ENCODE results near the gene LMX1A.

Gene LMX1A

DNA sequence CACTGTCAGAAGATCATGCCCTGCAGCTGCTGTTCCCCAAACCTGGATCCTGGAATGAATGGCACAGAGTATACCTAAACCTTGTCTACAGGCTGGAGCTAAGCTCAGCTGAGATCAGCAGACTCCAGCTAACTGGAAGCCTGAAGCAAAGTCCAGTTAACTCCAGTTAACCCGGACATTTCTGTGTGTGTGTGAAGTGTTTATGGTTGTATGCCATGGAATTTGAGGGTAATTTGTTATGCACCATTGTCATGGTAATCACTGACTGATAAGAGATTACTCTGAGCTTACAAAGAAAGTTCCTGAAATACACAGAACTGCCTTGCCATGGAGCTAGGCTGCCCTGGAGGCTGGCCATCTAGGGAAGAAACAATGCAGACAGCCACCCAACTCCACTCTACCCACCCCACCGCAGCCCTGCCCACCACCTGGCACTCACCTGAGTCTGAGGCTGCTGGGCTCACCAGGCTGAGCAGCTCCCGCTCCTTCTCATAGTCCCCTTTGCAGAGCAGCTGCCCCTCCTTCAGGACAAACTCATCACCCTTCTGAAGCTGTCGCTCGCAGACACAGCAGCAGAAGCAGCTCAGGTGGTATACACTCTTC, 107.4 kb downstream of the LMX1A start:
- Histone ChIP-seq H2AFZ (ENCODE audit: low read length) (no peak overlapping the region), H3K27me3 (ENCODE audit: insufficient read depth, low read length, poor library complexity, severe bottlenecking) (no peaks in the 10 kb centered on the region), H3F3A (ENCODE audit: low read depth) (no peaks in the 10 kb centered on the region), H3K9me2 (replicated peaks; ENCODE audit: low read depth, low read length) (no peaks in the 10 kb centered on the region), H3K9ac (ENCODE audit: low read depth, low read length, poor library complexity, severe bottlenecking) (no peak overlapping the region), H3K4me2 (ENCODE audit: low read depth, low read length, poor library complexity, severe bottlenecking) (no peak overlapping the region), H4K20me1 (ENCODE audit: insufficient read depth, low read length, poor library complexity, severe bottlenecking) (no peaks in the 10 kb centered on the region), H3K36me3 (ENCODE audit: insufficient read depth, low read length) (no peaks in the 10 kb centered on the region), H3K9me3 (ENCODE audit: insufficient read depth, low read depth, low read length) (no peaks in the 10 kb centered on the region), H3K4me1 (ENCODE audit: insufficient read depth, low read length, poor library complexity, severe bottlenecking) (no peaks in the 10 kb centered on the region), H3K4me3 (ENCODE audit: low read length, poor library complexity, severe bottlenecking) (no peak overlapping the region), H3K79me2 (ENCODE audit: insufficient read depth, low read length) (no peaks in the 10 kb centered on the region)
- TF ChIP-seq CTCF (conservative IDR thresholded peaks at IDR 0.05; ENCODE audit: low read length) (no peak), EZH2phosphoT487 (IDR thresholded peaks at IDR 0.05; ENCODE audit: borderline replicate concordance) (no peak)

DNA sequence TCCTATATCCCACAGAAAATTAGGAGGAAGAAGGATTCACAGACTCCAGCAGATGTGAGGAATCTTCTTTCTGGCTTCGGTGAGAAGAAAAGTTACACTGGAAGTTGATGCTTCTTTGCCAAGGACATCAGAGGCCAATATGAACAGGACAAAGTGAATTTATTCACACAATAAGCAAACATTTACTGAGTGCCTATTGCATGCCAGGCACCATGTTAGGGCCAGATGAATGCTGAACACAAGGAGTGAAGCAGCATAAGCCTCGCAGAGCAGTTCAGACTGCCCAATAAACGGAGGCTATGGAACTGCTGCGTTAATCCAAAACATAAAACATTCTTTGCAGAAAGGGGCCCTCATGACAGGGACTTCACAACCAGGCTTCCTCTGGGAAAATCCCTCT, 114.6 kb downstream of the LMX1A start:
- Histone ChIP-seq H2AFZ (ENCODE audit: low read length) (no peak overlapping the region), H3K79me2 (ENCODE audit: insufficient read depth, low read length) (no peaks in the 10 kb centered on the region)

DNA sequence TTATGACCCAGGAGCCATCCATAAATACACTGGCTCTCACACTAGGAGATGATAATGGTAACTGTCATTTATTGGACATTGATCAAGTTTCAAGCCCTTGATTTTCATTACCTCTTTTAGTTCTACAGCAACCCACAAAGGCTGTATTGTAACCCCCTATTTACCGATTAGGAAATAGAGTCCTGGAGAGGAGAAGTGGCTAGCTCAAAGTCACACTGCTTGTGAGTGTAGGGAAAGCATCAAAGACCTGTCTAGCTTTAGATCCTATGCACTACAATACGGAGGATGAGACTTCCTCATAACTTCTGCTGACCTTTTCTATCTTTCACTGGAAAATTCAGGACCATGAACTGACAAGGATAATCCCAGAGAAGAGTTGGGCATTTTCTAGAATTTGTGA, 115.2 kb downstream of the LMX1A start:
- Histone ChIP-seq H3K4me1 (ENCODE audit: insufficient read depth, low read length, poor library complexity, severe bottlenecking) (no peaks in the 10 kb centered on the region), H3F3A (ENCODE audit: low read depth) (no peaks in the 10 kb centered on the region)

More for the DNA sequence above, 114.6 kb downstream of the LMX1A start:
- Histone ChIP-seq H3K27me3 (ENCODE audit: insufficient read depth, low read length, poor library complexity, severe bottlenecking) (no peaks in the 10 kb centered on the region), H3K9ac (ENCODE audit: low read depth, low read length, poor library complexity, severe bottlenecking) (no peak overlapping the region), H3K4me1 (ENCODE audit: insufficient read depth, low read length, poor library complexity, severe bottlenecking) (no peaks in the 10 kb centered on the region), H4K20me1 (ENCODE audit: insufficient read depth, low read length, poor library complexity, severe bottlenecking) (no peaks in the 10 kb centered on the region), H3K4me3 (ENCODE audit: low read length, poor library complexity, severe bottlenecking) (no peak overlapping the region), H3K4me2 (ENCODE audit: low read depth, low read length, poor library complexity, severe bottlenecking) (no peak overlapping the region), H3F3A (ENCODE audit: low read depth) (no peaks in the 10 kb centered on the region), H3K9me3 (ENCODE audit: insufficient read depth, low read depth, low read length) (no peaks in the 10 kb centered on the region), H3K36me3 (ENCODE audit: insufficient read depth, low read length) (no peaks in the 10 kb centered on the region), H3K9me2 (replicated peaks; ENCODE audit: low read depth, low read length) (no peaks in the 10 kb centered on the region)
- TF ChIP-seq EZH2phosphoT487 (IDR thresholded peaks at IDR 0.05; ENCODE audit: borderline replicate concordance) (no peak), CTCF (conservative IDR thresholded peaks at IDR 0.05; ENCODE audit: low read length) (no peak)

More for the DNA sequence above, 115.2 kb downstream of the LMX1A start:
- Histone ChIP-seq H3K36me3 (ENCODE audit: insufficient read depth, low read length) (no peaks in the 10 kb centered on the region), H3K9me2 (replicated peaks; ENCODE audit: low read depth, low read length) (no peaks in the 10 kb centered on the region), H4K20me1 (ENCODE audit: insufficient read depth, low read length, poor library complexity, severe bottlenecking) (no peaks in the 10 kb centered on the region), H3K9me3 (ENCODE audit: insufficient read depth, low read depth, low read length) (no peaks in the 10 kb centered on the region), H3K4me2 (ENCODE audit: low read depth, low read length, poor library complexity, severe bottlenecking) (no peak overlapping the region), H2AFZ (ENCODE audit: low read length) (no peak overlapping the region), H3K9ac (ENCODE audit: low read depth, low read length, poor library complexity, severe bottlenecking) (no peak overlapping the region), H3K4me3 (ENCODE audit: low read length, poor library complexity, severe bottlenecking) (no peak overlapping the region), H3K79me2 (ENCODE audit: insufficient read depth, low read length) (no peaks in the 10 kb centered on the region), H3K27me3 (ENCODE audit: insufficient read depth, low read length, poor library complexity, severe bottlenecking) (no peaks in the 10 kb centered on the region)
- TF ChIP-seq CTCF (conservative IDR thresholded peaks at IDR 0.05; ENCODE audit: low read length), result no peak
